ENCODE data around the gene SLC49A4. TPM values are rescaled to one million over a fixed set of nuclear protein-coding genes. Genes with fewer than 3 reads are reported as not detected.

The SLC49A4 gene
- total and polyA plus RNA-seq, 2 of the 8 experiments (the other 6 are each of a cell fraction or from before 2014, with no cell fraction given): 9.5 to 10.2 TPM

GRCh38 chr3:122924056-122924455, 129.2 kb downstream of the SLC49A4 start:
- Histone ChIP-seq H3K79me1 (ENCODE audit: low read depth, low read length) (no peaks in the 10 kb centered on the region), H3K4ac (replicated peaks; ENCODE audit: insufficient read length, low read depth, low read length) (no peak overlapping the region), H4K8ac (ENCODE audit: extremely low read depth, insufficient read depth, low read length) (no peak overlapping the region), H2BK5ac (ENCODE audit: low read depth, low read length) (no peak overlapping the region), H4K5ac (ENCODE audit: insufficient read length, low read depth, low read length) (no peak overlapping the region), H4K20me1 (replicated peaks in 1 of 2; ENCODE audit: control insufficient read depth in 1 of 2, insufficient read depth in 2 of 2, low read length in 2 of 2) (no peaks in the 10 kb centered on the region), H3K27ac (ENCODE audit: low read depth, low read length) (no peak overlapping the region), H3K14ac (ENCODE audit: insufficient read length) (no peak overlapping the region), H3K79me2 (ENCODE audit: control insufficient read depth in 1 of 2, insufficient read depth in 2 of 2, low read length in 2 of 2) (no peaks in the 10 kb centered on the region), H3K18ac (ENCODE audit: extremely low read depth, low read length) (no peak overlapping the region), H3K36me3 (ENCODE audit: control insufficient read depth in 2 of 4, insufficient read depth in 4 of 4, low read length in 3 of 4) (no peaks in the 10 kb centered on the region; a peak in 1 of 8 replicates), H3K4me3 (ENCODE audit: extremely low read depth in 1 of 4, insufficient read depth in 2 of 4, low read depth in 3 of 4, low read length in 4 of 4) (no peak overlapping the region), H3K4me2 (ENCODE audit: insufficient read depth in 1 of 2, low read depth in 2 of 2, low read length in 2 of 2) (no peak overlapping the region), H2AFZ (ENCODE audit: low read length) (no peak overlapping the region), H3K27me3 (replicated peaks in 1 of 4; ENCODE audit: control insufficient read depth in 3 of 4, extremely low read depth in 1 of 4, insufficient read depth in 3 of 4, low read length in 3 of 4) (peaks cover 0 to 24% (median 17%) of the 10 kb centered on the region in 4 experiments; a peak in 5 of 7 replicates), H2BK120ac (replicated peaks; ENCODE audit: low read depth, low read length) (no peak overlapping the region), H3K56ac (replicated peaks; ENCODE audit: insufficient read length, low read depth, low read length) (no peak overlapping the region), H2AK5ac (ENCODE audit: low read depth, low read length) (no peak overlapping the region), H2BK12ac (ENCODE audit: low read depth, low read length) (no peak overlapping the region), H3K9me3 (ENCODE audit: insufficient read depth in 2 of 2, low read depth in 1 of 2, low read length in 1 of 2) (no peaks in the 10 kb centered on the region), H3K23me2 (ENCODE audit: low read depth, low read length) (peaks cover 6% of the 10 kb centered on the region; the same call in 1 of the 2 replicates), H4K91ac (replicated peaks; ENCODE audit: insufficient read length, low read length) (no peak overlapping the region), H3K9ac (replicated peaks in 1 of 4; ENCODE audit: extremely low read depth in 1 of 4, low read depth in 3 of 4, low read length in 3 of 4) (no peak overlapping the region), H3K4me1 (replicated peaks in 1 of 4; ENCODE audit: control insufficient read depth in 3 of 4, insufficient read depth in 4 of 4, low read length in 3 of 4) (peaks cover 0 to 3% (median 2%) of the 10 kb centered on the region in 4 experiments; a peak in 4 of 7 replicates), H2BK15ac (ENCODE audit: low read length) (no peak overlapping the region), H3K23ac (ENCODE audit: insufficient read length) (no peak overlapping the region), H2BK20ac (ENCODE audit: low read length) (no peak overlapping the region)
- CTCF ChIA-PET (ENCODE audit: partially characterized antibody): interaction anchor here (1.3 to 6.4 kb wide), 5 partner anchors 18 to 104 kb away, joined by 3 to 57 read pairs (median 4); partner anchors contain the start of gene SEMA5B
- 90% methylated on average over 2 of the region's 2 CpGs; no CpG with 5 or more reads in 1 of the 2 experiments for WGBS, 2 experiments (ENCODE audit: extremely low coverage in 1 of 2, insufficient coverage in 1 of 2, insufficient read length in 1 of 2, insufficient replicate concordance in 2 of 2, low coverage in 1 of 2, low lambda C conversion rate in 2 of 2, missing lambda C conversion rate in 1 of 2)
- DNase-seq (ENCODE audit: low read depth in 1 of 2, low spot score in 2 of 2) (no peak), FAIRE-seq (no peak)
- POLR2A ChIA-PET (ENCODE audit: partially characterized antibody): no interaction called here
- TF ChIP-seq SP4 (IDR thresholded peaks at IDR 0.05; ENCODE audit: low read length): no peak
- no peak for TF ChIP-seq USF2 (IDR thresholded peaks at IDR 0.05; ENCODE audit: low read length)
- TF ChIP-seq GABPA (IDR thresholded peaks at IDR 0.05; ENCODE audit: borderline replicate concordance, insufficient read depth, low read length): no peak
- no peak for TF ChIP-seq TCF12 (IDR thresholded peaks at IDR 0.05; ENCODE audit: low read depth, low read length)
- no peak for TF ChIP-seq FOSL1 (IDR thresholded peaks at IDR 0.05; ENCODE audit: insufficient read depth, low read depth, low read length)
- TF ChIP-seq RXRA (IDR thresholded peaks at IDR 0.05; ENCODE audit: insufficient read depth, low read depth, low read length): no peak
- no peak for TF ChIP-seq HDAC2 (IDR thresholded peaks at IDR 0.05; ENCODE audit: borderline replicate concordance in 1 of 2, low read depth in 2 of 2, low read length in 2 of 2)
- no peak for TF ChIP-seq RBBP5 (IDR thresholded peaks at IDR 0.05; ENCODE audit: borderline replicate concordance, low read depth, low read length)
- TF ChIP-seq TBP (IDR thresholded peaks at IDR 0.05; ENCODE audit: low read depth, low read length): no peak

Data from H1 (cell line).